NCI-H1105 (cell line): ENCODE data around the gene HIVEP3.

Source experiments
- DNase-seq: peaks from one replicate; lab custom pipeline; 2025; lab: John Stamatoyannopoulos, UW

HIVEP3 gene

DNA sequence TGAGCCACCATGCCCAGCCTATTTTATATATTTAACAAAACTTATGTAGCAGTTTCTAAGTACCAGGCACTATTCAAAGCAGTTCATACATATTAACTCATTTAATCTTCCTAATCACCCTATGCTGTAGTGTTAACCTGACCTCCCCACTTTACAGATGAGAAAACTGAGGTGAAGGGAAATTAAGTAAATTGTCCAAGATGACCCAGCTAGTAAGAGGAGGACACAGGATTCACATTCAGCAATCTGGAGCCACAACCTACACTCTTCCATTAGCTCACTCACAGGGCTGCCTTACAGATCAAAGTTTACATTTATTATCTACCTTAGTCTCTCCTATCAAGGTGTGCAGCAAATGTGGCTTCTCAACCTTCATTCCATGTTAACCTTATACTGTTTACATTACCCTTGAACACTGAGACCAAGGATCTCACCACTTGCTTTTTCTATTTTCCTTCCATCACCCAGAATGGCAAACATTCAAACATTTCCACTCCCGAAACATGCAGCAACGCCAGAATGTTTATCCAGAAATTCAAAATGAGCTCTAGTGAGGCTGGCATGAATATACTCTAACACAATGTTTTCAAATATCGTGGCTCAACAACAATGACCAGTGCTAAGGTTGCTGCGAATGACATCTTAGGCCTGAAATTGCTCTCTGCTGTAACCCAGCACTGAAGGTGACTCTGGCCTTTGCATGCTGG is 24.5 kb downstream of the HIVEP3 start:
- no peak for DNase-seq

DNA sequence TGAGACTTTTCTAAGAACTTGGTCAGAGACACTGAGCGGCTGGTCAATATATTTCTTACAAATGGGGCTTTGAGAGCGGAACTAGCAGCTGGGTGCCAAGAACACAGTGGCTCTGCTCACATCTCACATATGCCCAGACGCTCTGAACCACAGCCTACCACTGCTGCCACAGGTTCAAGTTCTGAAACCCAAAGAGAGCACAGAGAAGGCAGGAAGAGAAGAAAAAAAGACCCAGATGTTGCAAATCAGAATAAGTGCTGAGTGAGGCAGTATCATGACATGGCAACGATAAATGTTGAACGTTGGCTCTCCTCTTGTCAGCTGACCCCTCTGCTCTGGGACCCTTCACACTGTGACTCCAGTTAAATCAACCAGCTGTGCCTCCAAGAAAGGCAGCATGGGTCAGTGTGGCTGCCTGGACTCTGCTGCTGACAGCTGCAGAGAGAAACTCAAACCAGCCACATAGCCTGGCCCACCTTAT is 26.4 kb downstream of the HIVEP3 start:
- no peak for DNase-seq

DNA sequence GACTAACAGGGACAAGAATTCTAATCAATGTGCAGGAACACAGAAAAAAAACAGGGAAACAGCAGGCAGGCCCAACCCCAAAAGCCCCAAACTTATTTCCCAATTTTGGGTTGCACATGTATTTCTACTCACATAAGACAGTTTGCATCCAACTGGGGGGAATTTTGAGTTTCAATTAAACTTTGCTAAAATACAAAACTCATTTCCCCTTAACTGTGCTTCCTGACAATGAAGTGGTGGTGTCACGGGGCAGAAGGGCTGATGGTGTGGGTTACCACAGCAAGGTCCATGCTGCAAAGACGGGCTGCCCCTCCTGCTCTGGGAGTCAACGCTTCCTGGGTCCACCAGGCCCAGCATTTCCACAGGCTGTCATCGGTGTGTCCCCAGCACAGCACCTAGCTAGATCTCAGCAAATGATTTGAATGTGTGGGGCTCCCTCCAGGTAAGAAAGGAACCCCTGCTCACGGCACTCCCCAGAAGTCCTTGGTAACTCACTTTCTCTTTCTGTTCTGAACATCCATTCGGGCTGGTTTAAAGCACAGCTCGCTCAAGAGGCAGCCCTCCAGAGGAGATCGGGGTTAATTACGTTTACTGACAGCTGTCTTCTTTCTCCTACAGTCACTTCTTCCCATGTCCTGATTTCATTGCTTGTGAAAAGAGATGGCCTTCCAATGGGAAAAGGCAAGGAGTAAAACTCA is 27.4 kb downstream of the HIVEP3 start:
- DNase-seq = no peak

DNA sequence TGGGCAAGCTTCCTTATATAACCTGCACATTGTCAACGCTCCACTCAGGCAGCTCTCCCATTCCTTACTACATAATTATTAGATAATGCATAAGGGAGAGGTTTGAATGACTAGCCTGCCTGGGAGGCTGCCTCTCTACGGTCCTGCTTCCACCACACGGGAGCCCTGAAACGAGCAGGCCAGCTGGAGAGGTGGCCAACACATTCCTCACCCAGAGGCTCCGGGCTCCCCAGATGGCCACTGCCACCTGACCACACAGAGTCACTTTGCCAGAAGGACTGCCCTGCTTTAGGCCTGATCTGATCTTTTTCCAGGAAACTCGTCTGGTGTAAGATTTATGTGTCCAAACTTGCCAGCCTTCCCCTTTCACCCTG is 27.9 kb downstream of the HIVEP3 start:
- no peak for DNase-seq

DNA sequence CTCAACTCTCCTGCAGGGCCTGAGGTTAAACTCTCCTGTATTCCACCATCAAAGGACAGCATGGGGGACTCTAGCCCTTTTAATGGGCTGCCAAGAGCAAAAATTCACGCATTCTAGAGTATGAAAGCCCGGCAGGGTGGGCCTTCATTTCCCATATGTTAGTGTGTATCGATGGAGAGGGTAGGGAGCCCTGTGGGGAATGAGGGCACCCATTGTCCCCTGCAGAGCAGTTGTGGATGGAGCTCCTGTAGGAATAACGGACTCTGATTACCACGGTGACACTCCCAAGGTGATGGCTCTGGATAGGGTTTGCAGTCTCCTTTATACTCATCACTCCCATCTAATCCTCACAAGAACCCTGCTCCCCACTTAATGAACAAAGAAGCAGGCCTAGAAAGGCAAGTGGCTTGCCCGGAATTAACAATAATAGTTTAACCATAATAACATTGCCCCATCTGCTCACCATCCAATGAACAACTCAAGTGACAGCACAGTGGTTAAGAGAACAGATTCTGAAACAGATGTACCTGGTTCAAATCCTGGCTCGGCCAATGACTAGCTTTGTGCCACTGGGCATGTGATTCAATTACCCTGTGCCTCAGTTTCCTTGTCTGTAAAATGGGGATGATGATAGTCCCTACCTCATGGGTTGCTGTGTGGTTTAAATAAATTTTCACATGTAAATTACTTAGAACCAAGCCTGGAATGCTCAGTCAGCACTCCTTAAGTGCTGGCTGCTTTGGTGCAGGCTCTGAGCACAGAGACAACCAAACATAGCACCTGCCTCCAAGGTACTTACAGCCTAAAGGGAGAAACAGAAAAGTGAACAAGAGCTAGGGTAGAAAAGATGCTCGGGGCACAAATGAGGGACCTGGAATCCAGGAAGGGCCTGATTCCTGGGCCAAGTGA is 29.0 kb downstream of the HIVEP3 start:
- no peak for DNase-seq

DNA sequence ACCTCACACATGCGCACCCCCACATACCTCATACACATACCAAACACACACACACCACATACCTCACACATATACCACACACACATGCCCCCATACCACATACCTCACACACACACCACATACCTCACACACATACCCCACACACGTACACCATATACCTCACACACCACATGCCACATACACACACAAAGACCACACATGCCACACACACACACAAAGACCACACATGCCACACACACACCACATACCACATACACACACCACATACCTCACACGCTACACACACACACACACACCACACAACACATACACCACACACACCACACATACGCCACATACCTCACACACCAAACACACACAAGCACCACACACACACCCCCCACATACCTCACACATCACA is 30.0 kb downstream of the HIVEP3 start:
- DNase-seq = no peak

DNA sequence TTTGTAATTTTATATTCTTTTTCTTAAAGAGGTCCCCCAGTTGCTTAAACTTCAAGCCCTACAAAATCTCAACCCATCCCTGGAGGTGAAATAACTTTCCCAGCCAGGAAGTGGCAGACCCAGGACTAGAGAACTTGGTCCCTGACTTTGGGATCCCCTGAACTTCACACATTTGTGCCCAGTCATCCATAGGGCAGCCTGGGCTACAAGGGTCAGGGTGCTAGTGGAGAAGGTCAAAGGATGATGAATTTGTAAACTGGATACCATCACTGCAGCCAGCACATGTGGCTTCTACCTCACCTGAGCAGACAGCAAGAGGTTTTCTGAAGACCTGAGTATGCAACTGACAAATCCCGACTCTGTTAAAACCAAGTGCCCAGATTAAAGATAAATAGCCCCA is 31.4 kb downstream of the HIVEP3 start:
- no peak for DNase-seq

DNA sequence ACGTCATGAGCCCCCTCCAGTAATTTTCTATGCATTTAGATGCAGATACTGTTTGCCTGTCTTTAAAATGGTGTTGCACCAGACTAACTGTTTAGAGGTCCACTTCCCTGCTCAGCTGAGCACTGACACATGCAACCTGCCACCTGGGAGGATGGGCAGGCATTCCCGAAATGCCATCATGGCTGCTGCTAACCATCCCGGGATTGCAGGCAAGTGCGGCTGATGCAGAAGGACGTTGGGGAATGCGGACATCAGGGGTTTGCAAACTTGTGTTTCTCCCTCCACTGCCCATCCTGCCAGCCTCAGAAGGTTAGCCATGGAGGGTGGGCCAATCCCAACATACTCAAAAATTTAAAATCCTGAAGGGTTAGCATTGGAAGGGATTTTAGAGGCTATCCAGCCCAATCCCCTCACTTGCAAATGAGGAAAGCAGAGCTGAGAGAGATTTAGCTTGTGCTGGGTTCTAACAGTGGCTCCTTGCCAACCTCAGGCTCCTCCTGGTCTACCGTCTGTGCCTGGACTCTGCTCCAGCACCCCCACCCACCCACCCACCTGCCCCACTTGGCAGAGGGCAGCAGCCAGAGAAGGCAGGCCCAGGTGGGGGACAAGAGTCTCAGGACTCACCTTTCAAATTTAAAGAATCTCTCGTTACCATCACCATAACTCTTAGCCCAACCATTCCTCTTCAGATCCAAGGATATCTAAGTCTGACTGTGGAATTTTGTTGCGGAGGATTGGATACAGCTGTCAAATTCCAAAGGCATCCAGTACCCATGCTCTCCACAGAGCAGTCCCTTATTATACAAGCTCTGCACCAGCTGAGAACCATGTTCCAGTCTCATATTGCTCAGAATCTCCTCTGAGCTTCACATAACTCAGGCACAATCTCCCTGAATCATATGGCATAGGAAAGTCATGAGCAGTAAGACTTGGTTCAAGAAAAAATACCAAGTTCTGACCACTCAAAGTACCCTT is 34.2 kb downstream of the HIVEP3 start:
- no peak for DNase-seq

DNA sequence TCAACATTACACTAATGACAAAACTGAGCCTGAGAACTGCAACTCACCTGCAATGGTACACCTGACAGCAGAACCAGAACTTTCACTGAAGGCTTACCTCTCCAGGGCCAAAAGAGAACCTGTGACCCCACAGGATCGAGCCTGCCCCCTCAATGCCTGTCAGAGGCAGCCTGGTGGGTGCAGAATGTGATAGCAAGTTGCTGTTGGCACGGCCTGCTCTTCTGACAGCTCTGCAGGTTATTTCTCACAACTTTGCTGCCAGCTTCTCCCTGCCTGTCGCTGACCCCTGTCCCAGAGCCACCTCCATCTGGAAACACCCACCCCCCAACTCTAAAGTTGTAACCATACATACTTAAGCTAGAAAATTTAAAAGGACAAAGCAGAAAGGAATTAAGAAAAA is 35.2 kb downstream of the HIVEP3 start:
- no peak for DNase-seq

DNA sequence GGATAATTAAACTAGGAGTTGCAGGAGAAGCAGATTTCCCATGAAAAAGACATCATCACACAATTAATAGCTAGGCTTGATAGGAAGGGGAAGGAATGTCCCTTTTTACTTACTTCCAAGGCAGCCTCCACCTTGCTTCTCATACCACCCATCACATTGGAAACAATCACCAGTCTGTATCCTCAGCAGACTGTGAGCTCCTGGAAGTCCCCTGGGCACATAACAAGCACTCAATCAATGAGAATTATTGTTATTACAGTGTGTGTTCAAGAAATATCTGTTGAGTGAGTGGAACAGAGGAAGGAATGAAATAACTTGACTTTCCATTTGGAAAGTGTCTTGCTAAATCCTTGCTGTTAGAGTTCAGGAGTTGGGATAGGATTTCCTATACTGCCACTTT is 36.2 kb downstream of the HIVEP3 start:
- DNase-seq = no peak

DNA sequence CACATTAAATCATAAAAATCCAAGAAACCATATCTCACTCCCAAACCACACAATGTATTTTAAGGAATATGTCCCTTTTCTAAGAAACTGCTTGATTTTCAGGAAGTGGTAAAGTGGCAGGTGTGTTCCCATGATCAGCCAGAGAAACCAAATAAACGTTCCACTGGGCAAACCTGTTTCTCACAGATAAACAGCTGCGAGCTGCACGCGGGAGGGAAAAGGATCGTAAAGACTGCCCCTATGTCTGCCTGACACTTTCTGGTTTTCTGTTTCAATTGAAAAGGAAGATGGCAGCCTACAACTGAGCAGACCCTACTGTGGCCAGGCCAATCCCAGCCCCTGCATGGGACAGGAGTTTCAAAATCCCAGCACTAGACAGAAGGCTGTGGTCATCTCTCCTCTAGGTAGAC is 36.6 kb downstream of the HIVEP3 start:
- peak; percentile 38 for DNase-seq

DNA sequence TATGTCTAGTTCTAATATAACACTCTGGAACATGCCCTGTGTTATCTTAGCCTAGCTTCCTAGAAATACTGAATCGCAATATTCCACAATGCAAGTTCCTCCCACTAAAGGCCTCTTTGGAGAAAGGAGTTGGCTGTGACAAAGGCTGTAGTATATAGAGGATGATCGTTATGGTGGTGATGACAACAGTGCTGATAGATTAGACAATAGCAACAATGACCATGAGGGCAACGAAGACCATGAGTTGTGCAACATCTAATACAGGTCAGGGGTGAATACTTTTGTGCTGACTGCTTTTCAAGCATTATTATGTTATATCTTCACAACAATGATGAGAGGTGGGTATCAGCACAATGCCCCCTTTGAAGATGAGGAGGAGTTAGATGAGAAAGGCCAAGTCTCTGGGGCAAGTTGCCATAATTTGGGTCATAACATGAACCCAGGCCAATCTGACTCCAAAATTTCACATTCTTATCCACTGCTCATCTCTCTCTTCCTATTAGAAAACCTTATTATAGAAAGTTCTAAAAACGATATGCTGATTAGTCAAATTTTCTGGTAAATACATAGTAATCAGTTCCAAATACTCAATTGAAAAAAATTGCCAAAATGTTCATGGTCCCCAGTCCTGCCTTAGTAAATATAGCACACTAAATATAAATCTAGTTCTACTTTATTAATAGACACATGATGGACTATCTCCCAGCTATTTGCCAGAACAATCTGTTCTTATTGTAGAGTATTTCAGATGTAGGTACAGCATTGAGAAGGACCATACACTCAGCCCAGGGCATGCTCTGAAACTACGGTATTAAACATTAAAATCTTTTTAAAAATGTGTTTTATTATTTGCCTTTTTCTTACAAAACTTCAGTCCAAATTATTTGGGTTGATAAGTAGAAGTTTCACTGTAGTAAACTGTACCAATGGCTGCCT is 37.5 kb downstream of the HIVEP3 start:
- DNase-seq = no peak

DNA sequence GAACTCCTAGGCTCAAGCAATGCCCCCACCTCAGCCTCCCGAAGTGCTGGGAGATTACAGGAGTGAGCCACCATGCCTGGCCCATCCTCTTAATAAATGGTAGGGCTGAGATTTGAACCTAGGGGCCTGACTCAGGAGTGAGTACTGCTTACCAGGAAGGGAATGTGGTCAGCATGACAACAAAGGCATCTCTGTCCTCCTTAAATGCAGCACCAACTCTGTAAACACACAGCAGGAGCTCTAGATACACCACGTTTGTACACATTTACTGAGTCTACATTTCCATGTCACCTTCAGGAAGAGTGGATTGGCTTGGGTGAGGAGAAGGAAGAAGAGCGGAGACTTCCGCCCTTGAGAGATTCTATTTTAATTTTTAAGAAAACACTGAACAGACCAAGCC is 38.5 kb downstream of the HIVEP3 start:
- DNase-seq = no peak

DNA sequence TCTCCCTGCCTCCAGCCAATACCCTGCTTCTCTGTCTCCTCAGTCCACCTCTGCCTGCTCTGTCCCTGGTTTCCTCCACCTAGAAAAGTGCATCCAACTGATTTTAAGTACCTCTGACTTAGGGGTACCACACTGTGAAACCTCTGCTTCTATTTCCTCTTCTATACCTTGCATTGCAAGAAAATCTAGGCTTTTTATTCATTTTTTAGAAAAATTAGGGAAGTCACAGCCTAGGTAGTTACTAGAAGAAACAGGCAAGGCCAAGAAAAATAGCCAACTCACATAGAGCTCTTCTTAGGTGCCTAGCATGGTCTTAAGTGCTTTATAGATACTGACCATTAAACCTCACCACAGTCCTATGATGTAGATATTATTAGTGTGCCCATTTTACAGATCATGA is 39.1 kb downstream of the HIVEP3 start:
- no peak for DNase-seq

DNA sequence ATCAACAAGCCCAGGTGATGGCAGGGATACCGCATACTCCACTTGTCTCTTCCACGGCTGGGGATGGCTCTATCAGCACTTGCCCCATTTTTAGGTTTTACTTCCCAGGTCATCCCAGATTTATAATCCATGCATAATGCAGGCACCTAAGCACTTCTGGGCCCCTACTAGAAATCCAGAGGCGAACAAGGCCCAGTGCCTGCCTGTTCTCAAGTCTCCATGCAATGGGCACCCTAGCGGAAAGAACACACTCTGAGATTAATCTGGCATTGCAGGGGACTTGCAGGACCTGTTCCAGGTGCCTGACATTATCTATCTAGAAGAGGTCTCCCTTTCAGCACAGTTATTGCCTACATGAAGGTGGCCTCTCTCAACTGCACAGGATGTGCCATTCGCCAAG is 39.8 kb downstream of the HIVEP3 start:
- no peak for DNase-seq

DNA sequence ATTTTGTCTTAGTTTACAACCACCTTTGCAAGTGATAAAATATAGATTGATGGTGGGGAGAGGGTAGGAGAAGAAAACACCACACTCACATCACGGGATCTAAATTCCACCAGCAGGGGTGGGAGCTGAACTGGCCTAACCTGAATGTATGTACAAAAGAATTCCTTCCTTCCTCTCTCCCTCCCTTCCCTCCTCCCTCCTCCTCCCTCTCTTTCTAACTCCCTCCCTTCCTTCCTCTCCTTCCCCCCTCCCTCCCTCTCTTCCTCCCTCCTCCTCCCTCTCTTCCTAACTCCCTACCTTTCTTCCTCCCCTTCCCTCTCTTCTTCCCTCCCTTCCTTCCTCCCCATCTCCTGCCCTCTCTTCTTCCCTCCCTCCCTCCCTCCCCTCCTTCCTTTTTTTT is 40.2 kb downstream of the HIVEP3 start:
- no peak for DNase-seq

DNA sequence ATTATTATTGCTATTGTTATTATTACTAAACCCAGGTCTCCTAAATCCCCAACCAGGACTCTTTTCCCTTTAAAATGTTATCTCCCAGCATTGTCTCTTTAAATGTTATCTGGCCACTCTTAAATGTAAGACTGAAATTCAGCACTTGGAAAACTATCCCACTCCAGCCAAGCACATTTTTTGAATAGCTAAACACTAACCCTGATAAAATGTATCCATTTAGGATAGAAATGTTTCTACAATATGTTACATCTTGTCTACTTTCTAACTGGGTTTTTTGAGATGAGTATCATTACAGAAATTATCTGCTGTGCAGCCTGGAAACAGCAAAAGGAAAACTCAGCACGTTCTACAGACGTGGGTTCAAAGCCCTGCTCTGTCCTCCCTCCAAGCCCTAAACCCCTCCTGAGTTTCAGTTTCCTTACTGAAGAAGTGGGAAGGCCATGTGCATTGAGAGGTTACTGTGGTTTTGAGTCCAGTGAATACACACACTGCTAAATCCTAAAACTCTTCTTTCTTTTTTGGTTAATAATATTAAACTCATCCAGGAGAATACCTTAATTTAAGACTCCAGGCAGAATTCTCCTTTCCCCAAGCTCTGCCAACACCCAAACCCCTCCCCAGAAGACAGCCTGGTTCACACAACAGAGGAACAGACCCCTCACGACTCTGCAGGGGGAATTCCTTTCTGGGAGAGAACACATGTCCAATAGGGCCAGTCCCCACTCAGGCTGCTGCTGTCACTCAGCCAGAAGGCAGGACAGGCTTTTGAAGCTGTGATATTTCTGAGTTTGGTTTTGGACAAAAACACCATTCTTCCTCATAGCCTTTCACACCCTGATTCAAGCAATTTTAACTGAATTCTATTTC is 41.9 kb downstream of the HIVEP3 start:
- no peak for DNase-seq

DNA sequence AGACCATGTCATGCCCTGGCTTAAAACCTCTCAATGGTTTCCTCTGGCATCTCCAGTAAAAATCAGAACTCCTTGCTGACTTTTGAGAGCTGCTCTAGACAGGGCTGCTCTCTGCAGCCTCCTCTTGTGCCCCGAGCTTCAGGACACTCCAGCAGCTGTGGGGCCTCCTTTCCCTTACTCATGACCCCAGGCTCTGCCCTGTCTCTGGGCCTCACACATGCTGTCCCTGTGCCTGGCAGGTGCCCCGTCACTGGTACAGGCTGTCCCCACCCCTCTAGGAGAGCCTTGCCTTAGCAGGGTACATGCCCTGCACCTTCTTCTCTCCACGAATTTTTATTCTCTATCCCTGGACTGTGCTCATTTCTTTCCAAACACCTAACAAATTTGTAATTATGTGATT is 43.2 kb downstream of the HIVEP3 start:
- no peak for DNase-seq

DNA sequence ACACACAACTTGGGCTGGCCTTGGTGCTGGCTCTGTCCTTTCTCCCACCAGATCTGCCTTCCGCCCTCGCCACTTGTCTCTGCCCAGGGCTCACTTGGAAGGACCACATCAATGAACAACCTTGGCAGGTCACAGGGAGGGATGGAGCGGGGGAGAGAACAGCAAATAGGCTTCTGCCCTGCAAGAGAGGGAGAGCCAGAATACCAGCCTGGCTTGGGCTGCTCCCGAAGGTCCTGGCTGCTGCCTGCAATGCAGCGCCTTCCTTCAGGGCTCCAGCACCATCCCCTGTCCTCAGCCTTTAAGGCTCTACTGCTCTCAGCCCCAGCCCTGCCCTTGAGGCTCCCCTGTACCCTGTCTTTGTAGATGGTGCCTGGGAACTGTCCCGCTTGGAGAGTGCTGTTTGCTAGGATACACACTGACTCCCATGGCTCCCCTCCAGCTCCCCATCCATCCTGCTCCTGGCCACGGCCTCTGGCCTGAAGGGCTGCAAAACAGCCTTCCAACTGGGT is 43.8 kb downstream of the HIVEP3 start:
- DNase-seq = no peak
